Astrocyte of the cerebellum (primary cell): ENCODE results near the gene FBLN2.

ENCODE experiments used
- DNase-seq: peaks from one replicate; pipeline ENCODE4 v3.0.0-alpha.2; 2011; ENCODE audit warnings: low read depth
- H3K4me3 ChIP-seq: 2 replicates; pipeline ENCODE4 v1.5.1; 2011; ENCODE audit warnings: mild to moderate bottlenecking, low read depth, low read length, moderate library complexity
- in situ Hi-C: cut with HindIII; loops from 2 replicates; pipeline ENCODE4 v1.10.0; 2017; ENCODE audit warnings: low sequenced_read_pairs
- TF ChIP-seq, protein P1 (sequence below): IDR thresholded peaks from 2 replicates; pipeline ENCODE4 v1.5.1; 2012; ENCODE audit warnings: low read length, low read depth, moderate library complexity, mild to moderate bottlenecking; ENCODE audit errors: missing control alignments

The FBLN2 gene

DNA sequence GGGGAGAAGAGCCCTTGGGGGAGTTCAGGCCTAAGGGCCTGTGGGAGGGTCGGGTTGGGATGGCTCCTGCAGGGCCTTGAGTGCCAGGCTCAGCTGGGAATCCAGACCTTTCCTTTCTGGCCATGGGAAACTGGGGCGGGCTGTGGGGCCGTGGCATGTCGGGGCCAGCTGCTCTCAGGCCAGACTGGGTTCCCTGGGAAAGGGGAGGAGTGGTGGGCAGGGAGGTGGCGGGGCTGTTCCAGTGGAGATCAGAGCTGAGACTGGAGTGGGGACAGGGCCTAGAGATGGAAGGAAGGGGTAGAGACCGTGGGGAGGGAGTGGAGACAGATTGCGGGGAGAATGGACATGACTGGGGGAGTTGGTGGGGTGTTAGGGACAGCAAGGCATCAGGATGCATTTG is 20.3 kb downstream of the FBLN2 start:
- TF ChIP-seq, protein P1, sequence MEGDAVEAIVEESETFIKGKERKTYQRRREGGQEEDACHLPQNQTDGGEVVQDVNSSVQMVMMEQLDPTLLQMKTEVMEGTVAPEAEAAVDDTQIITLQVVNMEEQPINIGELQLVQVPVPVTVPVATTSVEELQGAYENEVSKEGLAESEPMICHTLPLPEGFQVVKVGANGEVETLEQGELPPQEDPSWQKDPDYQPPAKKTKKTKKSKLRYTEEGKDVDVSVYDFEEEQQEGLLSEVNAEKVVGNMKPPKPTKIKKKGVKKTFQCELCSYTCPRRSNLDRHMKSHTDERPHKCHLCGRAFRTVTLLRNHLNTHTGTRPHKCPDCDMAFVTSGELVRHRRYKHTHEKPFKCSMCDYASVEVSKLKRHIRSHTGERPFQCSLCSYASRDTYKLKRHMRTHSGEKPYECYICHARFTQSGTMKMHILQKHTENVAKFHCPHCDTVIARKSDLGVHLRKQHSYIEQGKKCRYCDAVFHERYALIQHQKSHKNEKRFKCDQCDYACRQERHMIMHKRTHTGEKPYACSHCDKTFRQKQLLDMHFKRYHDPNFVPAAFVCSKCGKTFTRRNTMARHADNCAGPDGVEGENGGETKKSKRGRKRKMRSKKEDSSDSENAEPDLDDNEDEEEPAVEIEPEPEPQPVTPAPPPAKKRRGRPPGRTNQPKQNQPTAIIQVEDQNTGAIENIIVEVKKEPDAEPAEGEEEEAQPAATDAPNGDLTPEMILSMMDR = no peak
- no peak overlapping the region for H3K4me3 ChIP-seq
- DNase-seq = no peak
- in situ Hi-C loops = no loop called here

DNA sequence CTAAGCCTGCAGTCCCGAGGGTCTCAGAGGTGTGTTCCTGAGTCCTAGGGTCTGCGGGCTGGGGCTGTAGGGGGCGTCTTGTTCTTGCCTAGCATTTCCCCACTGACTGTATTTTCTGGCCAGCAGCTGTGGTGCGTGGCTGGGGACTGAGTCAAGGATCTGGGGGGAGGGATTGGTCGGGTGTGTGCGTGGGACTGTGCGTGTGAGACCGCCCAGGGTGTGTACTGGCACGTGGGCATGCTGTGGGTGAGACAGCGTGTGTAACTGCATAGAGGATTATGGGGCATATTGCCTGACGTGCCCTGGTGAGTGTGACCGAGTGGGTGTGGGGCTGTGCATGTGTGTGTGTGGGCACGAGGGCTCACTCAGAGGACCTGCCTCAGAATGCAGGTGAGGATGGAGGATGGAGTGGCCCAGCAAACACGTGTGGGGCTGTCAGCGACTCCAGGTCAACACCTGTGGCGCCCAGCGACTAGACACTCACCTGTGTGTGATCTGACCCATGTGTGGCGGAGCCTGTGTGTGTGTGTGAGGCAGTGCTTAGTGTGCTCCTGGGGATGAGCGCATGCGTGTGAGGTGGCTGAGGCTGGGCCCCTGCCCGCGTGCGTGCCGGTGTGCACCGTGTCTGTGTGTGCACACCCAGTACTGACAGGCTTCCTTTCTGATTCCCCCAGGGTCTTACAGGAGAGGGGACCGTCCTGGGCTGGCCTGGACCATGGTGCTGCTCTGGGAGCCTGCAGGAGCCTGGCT is 20.9 kb downstream of the FBLN2 start:
- TF ChIP-seq, protein P1 = no peak
- in situ Hi-C loops = no loop called here

DNA sequence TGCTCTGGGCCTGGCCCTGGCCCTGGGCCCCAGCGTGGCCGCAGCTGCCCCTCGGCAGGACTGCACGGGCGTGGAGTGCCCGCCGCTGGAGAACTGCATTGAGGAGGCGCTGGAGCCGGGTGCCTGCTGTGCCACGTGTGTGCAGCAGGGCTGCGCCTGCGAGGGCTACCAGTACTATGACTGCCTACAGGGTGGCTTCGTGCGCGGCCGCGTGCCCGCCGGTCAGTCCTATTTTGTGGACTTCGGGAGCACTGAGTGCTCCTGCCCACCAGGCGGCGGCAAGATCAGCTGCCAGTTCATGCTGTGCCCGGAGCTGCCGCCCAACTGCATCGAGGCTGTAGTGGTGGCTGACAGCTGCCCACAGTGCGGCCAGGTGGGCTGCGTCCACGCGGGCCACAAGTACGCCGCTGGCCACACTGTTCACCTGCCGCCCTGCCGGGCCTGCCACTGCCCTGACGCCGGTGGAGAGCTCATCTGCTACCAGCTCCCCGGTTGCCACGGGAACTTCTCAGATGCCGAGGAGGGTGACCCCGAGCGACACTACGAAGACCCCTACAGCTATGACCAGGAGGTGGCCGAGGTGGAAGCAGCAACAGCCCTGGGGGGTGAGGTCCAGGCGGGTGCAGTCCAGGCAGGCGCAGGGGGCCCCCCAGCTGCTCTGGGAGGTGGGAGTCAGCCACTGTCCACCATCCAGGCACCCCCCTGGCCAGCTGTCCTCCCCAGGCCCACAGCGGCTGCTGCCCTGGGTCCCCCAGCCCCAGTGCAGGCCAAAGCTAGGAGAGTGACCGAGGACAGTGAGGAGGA is 21.7 kb downstream of the FBLN2 start:
- no peak for DNase-seq
- in situ Hi-C loops = no loop called here

More for the DNA sequence above, 20.9 kb downstream of the FBLN2 start:
- no peak for DNase-seq
- no peak overlapping the region for H3K4me3 ChIP-seq

DNA sequence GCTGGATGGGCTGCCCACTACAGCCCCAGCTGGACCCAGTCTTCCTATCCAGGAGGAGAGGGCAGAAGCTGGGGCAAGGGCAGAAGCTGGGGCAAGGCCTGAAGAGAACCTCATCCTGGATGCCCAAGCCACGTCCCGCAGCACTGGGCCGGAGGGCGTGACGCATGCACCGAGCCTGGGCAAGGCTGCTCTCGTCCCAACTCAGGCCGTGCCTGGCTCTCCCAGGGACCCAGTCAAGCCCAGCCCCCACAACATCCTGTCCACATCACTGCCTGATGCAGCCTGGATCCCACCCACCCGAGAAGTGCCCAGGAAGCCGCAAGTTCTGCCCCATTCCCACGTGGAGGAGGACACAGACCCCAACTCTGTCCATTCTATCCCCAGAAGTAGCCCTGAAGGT is 22.3 kb downstream of the FBLN2 start:
- in situ Hi-C loops = no loop called here

More for the DNA sequence above, 21.7 kb downstream of the FBLN2 start:
- TF ChIP-seq, protein P1 = no peak
- H3K4me3 ChIP-seq = no peak overlapping the region

DNA sequence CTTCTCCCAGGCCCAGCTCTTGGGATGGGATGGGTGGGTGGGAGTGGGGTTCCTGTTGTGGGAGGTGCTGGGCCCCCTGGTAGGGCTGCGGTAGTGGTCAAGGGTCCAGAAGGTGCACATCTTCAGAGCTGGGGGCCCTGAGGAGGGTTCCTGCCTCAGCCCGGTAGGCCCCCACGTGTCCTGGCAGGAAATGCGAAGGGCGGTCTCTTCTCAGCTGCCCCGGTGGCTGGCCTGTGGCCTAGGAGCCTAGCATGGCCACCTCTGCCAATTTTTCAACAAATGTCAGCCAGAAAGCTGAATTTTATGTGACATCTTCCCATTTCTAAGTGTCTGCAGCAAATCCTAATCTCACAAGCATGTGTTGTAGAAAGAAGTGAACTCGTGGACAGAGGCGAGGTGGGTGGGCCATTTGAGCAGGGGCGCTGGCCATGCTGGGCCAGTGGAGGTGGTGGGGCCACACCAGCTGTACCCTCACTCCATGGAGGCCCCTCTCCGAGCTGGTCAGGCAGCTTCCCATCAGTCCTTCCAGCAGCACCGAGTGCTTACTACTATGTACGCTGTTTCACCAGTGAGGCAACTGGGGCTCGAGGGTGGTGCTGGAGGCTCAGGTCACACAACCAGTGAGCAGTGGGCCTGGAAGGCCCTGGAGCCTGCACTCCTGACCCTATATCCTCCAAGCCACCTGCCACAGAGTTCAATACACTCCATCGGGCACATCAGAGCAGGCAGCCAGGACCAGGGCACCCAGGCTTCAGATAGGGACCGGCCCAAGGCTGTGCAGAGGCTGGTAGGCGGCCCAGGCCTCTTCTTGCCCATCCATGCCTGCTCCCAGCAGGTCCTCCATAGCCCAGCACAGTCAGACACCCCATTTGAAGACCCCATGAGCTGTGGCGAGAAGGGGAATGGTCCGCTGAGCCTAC is 23.2 kb downstream of the FBLN2 start:
- in situ Hi-C loops = no loop called here
- no peak for DNase-seq
- TF ChIP-seq, protein P1 = no peak
- H3K4me3 ChIP-seq = no peak overlapping the region

More for the DNA sequence above, 22.3 kb downstream of the FBLN2 start:
- DNase-seq = no peak
- TF ChIP-seq, protein P1 = no peak
- no peak overlapping the region for H3K4me3 ChIP-seq
